Neural crest cell (in vitro differentiated cells): ENCODE measurements around the gene HDGFL2. TPM values are rescaled to one million over a fixed set of nuclear protein-coding genes. Genes with fewer than 3 reads are reported as not detected.

ENCODE experiments used
- DNase-seq: peaks from one replicate; pipeline ENCODE4 v3.0.0; 2021; ENCODE audit warnings: low read depth, mixed read lengths, low spot score
- H3K27ac Mint-ChIP-seq: one replicate; pipeline ENCODE4 v1.8.0; 2021; ENCODE audit warnings: mild to moderate bottlenecking, mixed read lengths; ENCODE audit not compliant: unreplicated experiment
- H3K27me3 Mint-ChIP-seq: 2 replicates; pipeline ENCODE4 v1.8.0; 2021; ENCODE audit warnings: low read depth, mild to moderate bottlenecking, mixed read lengths
- H3K36me3 Mint-ChIP-seq: 2 replicates; pipeline ENCODE4 v1.8.0; 2021; ENCODE audit warnings: low read depth, mild to moderate bottlenecking, mixed read lengths
- H3K4me1 Mint-ChIP-seq: 2 replicates; pipeline ENCODE4 v1.8.0; 2021; ENCODE audit warnings: mixed read lengths
- H3K4me3 Mint-ChIP-seq: one replicate; pipeline ENCODE4 v1.8.0; 2021; ENCODE audit warnings: mild to moderate bottlenecking, mixed read lengths
- H3K9me3 Mint-ChIP-seq: 2 replicates; pipeline ENCODE4 v1.8.0; 2021; ENCODE audit warnings: mixed read lengths
- total RNA-seq: library from RNA; stranded (reverse); gene quantifications from 2 replicates; pipeline ENCODE4 v1.2.1, GENCODE V29; 2021
- TF ChIP-seq, protein P1 (sequence below): fragments of 200-600 bp; sonication (generic); conservative IDR thresholded peaks from 2 replicates; pipeline ENCODE4 v1.5.0; 2021; ENCODE audit warnings: antibody characterized with exemption, mild to moderate bottlenecking

Gene HDGFL2
- total RNA-seq, 1 donor from 2014 or later, result 110 TPM

DNA sequence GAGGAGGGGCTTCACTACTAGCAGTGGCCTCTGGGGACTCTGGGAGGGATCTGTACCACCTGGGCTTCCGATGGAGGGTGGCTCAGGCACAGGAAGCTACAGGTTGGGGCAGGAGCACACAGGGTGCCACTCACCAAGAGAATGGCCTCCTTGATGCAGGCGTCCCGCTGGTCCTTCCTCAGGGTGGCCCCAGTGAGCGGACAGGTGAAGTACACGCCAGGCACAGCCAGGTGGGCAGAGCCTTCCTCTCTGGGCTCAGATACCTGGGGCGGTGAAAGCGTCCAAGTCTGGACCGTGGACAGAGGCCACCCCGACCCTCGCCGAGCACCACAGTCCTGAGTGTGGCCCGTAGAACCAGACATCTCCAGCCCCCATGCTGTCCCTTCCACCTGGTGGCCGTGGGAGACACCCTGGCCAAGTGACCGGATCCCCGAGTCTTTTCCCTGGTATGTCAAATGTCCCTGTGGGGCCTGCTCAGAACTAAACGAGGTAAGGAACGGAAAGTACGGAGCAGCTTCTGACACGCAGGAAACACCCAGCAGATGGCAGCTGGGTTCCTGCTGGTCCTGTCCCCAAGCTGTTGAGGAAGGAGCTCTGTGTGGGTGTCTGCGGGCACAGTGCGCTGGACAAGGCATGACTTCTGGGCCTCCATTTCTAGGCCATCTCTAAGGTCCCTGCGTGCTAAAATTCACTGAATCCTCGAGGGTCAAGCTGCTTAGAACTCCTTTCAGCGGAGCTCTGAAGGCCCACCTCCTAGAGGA lies 19.7 kb upstream of the HDGFL2 start:
- Mint-ChIP-seq H3K27ac (no peak overlapping the region), H3K27me3 (peaks cover 10% of the 10 kb centered on the region), H3K4me1 (peaks cover 12% of the 10 kb centered on the region), H3K4me3 (peak overlapping the region; percentile 76), H3K36me3 (peaks cover 2% of the 10 kb centered on the region), H3K9me3 (no peaks in the 10 kb centered on the region)
- TF ChIP-seq, protein P1, sequence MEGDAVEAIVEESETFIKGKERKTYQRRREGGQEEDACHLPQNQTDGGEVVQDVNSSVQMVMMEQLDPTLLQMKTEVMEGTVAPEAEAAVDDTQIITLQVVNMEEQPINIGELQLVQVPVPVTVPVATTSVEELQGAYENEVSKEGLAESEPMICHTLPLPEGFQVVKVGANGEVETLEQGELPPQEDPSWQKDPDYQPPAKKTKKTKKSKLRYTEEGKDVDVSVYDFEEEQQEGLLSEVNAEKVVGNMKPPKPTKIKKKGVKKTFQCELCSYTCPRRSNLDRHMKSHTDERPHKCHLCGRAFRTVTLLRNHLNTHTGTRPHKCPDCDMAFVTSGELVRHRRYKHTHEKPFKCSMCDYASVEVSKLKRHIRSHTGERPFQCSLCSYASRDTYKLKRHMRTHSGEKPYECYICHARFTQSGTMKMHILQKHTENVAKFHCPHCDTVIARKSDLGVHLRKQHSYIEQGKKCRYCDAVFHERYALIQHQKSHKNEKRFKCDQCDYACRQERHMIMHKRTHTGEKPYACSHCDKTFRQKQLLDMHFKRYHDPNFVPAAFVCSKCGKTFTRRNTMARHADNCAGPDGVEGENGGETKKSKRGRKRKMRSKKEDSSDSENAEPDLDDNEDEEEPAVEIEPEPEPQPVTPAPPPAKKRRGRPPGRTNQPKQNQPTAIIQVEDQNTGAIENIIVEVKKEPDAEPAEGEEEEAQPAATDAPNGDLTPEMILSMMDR, result no peak
- no peak for DNase-seq

GRCh38 chr19:4453232-4454179 lies 18.6 kb upstream of the HDGFL2 start:
- Mint-ChIP-seq H3K4me1 (peaks cover 12% of the 10 kb centered on the region), H3K36me3 (peaks cover 2% of the 10 kb centered on the region)

DNA sequence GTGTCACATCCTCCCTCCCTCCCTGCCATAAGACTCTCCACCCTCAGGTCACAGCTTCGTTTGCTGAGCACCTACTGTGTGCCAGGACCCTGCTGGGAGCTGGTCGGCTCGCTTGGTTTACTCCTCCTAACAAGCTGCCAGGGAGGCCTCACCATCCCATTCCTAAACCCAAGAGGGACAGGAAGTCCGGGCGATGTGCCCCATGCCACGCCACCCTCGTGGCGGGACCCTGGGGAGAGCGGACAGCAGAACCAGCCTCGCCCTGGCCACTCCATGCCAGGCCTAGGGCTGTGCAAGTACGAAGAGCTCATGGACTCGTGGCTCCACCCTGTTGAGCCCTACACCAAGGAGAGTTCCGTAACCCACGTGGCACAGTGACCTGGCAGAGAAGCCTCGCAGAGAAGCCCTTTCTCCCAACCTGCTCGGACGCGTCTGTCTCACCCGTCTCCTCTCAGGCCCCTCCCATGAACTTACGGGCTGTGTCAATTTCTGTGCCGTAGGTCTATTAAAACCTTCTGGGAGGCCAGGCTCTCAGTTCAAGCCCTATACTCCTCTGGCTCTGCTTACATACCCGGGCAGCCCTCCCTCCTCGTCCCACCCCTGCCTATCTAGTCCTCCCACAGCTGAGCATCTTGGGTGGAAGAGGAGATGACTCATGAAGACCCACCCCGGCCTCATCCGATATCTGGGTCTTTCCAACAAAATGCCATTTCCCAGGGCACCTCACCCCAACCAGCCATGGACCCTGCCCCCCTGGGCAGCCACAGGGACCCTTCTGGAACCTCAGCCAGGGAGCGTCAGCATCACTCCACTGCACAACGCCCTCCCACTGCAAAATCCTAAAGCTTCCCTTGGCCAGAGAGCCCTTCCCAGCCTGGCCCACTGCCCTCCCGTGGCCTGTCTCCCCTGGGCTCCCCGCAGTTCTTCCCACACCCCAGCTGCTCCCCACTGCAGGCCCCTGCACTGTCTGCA lies 17.1 kb upstream of the HDGFL2 start:
- Mint-ChIP-seq H3K36me3 (no peaks in the 10 kb centered on the region), H3K27me3 (peaks cover 12% of the 10 kb centered on the region), H3K4me1 (peaks cover 12% of the 10 kb centered on the region), H3K27ac (no peak overlapping the region), H3K4me3 (peak overlapping the region; percentile 74), H3K9me3 (no peaks in the 10 kb centered on the region)
- TF ChIP-seq, protein P1, result no peak
- no peak for DNase-seq

More at GRCh38 chr19:4453232-4454179, 18.6 kb upstream of the HDGFL2 start:
- TF ChIP-seq, protein P1, result no peak
- Mint-ChIP-seq H3K9me3 (no peaks in the 10 kb centered on the region), H3K27me3 (peaks cover 12% of the 10 kb centered on the region), H3K4me3 (peak overlapping the region; percentile 76), H3K27ac (no peak overlapping the region)
- no peak for DNase-seq

GRCh38 chr19:4455719-4456475 lies 16.2 kb upstream of the HDGFL2 start:
- Mint-ChIP-seq H3K4me3 (peak overlapping the region; percentile 93), H3K27ac (no peak overlapping the region), H3K4me1 (peaks cover 12% of the 10 kb centered on the region), H3K27me3 (peaks cover 10% of the 10 kb centered on the region), H3K36me3 (no peaks in the 10 kb centered on the region), H3K9me3 (no peaks in the 10 kb centered on the region)
- TF ChIP-seq, protein P1, result no peak
- no peak for DNase-seq
